ENCODE measurements around the gene RBP5.
A peak's percentile ranks its signal among the peaks of the same experiment; 100 is the strongest.
"Not testable (repeated sequence)": the region's sequence is repeated elsewhere in the genome, so short reads cannot be mapped to it uniquely, and the experiment has no call there.

The RBP5 gene

GRCh38 chr12:7108796-7109571 lies 19.7 kb downstream of the RBP5 start, which contains the start of gene C1RL:
Gene C1RL, minus strand, starts transcription at chr12:7109214. Its CDS starts 34 bp downstream, at chr12:7109180.
- Histone ChIP-seq H3K9me3 (ENCODE audit: insufficient read depth, low read length) (peaks cover 7% of the 10 kb centered on the region; the same call in 1 of the 2 replicates), H4K20me1 (ENCODE audit: insufficient read depth, low read length) (no peaks in the 10 kb centered on the region), H2AFZ (ENCODE audit: low read depth, low read length) (peak within 1 kb of the TSS; percentile 61), H3K4me1 (ENCODE audit: low read length) (no peaks in the 10 kb centered on the region), H3K36me3 (replicated peaks; ENCODE audit: low read depth, low read length) (peaks cover 15% of the 10 kb centered on the region), H3K4me3 (ENCODE audit: low read length) (peak within 1 kb of the TSS; percentile 96), H3K27me3 (ENCODE audit: low read depth, low read length) (no peaks in the 10 kb centered on the region), H3K27ac (ENCODE audit: low read length) (peak within 1 kb of the TSS; percentile 77), H3K9ac (ENCODE audit: low read length) (peak within 1 kb of the TSS; percentile 99), H3K4me2 (ENCODE audit: low read length) (peak within 1 kb of the TSS; percentile 69), H3K79me2 (ENCODE audit: low read length) (peaks cover 7% of the 10 kb centered on the region; the same call in 1 of the 2 replicates)
- TF ChIP-seq CTCF (IDR thresholded peaks at IDR 0.05; ENCODE audit: low read depth, low read length) (peak; percentile 78), EZH2phosphoT487 (IDR thresholded peaks at IDR 0.05; ENCODE audit: low read depth) (no peak)

- peak overlapping the region; percentile 61 for H2AFZ ChIP-seq (ENCODE audit: low read depth, low read length)
- no peaks in the 10 kb centered on the region for H4K20me1 ChIP-seq (ENCODE audit: insufficient read depth, low read length)
- H3K4me1 ChIP-seq (ENCODE audit: low read length): no peaks in the 10 kb centered on the region
- no peaks in the 10 kb centered on the region for H3K27me3 ChIP-seq (ENCODE audit: low read depth, low read length)
- TF ChIP-seq CTCF (IDR thresholded peaks at IDR 0.05; ENCODE audit: low read depth, low read length) (no peak), EZH2phosphoT487 (IDR thresholded peaks at IDR 0.05; ENCODE audit: low read depth) (no peak)
- peaks cover 15% of the 10 kb centered on the region for H3K36me3 ChIP-seq (replicated peaks; ENCODE audit: low read depth, low read length)
- H3K4me3 ChIP-seq (ENCODE audit: low read length): peak overlapping the region; percentile 96
- peak overlapping the region; percentile 69 for H3K4me2 ChIP-seq (ENCODE audit: low read length)
- peaks cover 7% of the 10 kb centered on the region; the same call in 1 of the 2 replicates for H3K79me2 ChIP-seq (ENCODE audit: low read length)
- peaks cover 7% of the 10 kb centered on the region; the same call in 1 of the 2 replicates for H3K9me3 ChIP-seq (ENCODE audit: insufficient read depth, low read length)
- peak overlapping the region; percentile 99 for H3K9ac ChIP-seq (ENCODE audit: low read length)
- peak overlapping the region; percentile 77 for H3K27ac ChIP-seq (ENCODE audit: low read length)
Observed at GRCh38 chr12:7108003-7108795, 20.5 kb downstream of the RBP5 start.

GRCh38 chr12:7107636-7108002 lies 21.1 kb downstream of the RBP5 start:
- Histone ChIP-seq H3K79me2 (ENCODE audit: low read length) (peaks cover 7% of the 10 kb centered on the region; the same call in 1 of the 2 replicates), H3K9ac (ENCODE audit: low read length) (peak overlapping the region; percentile 99)

GRCh38 chr12:7107181-7107580 lies 21.5 kb downstream of the RBP5 start:
- not testable (repeated sequence) for H3K4me1 ChIP-seq (ENCODE audit: low read length); H3K4me3 ChIP-seq (ENCODE audit: low read length); H3K9ac ChIP-seq (ENCODE audit: low read length); H3K4me2 ChIP-seq (ENCODE audit: low read length); H4K20me1 ChIP-seq (ENCODE audit: insufficient read depth, low read length); H3K9me3 ChIP-seq (ENCODE audit: insufficient read depth, low read length); H2AFZ ChIP-seq (ENCODE audit: low read depth, low read length); H3K27me3 ChIP-seq (ENCODE audit: low read depth, low read length); H3K79me2 ChIP-seq (ENCODE audit: low read length); H3K27ac ChIP-seq (ENCODE audit: low read length)
- peaks cover 15% of the 10 kb centered on the region for H3K36me3 ChIP-seq (replicated peaks; ENCODE audit: low read depth, low read length)

More at GRCh38 chr12:7107636-7108002, 21.1 kb downstream of the RBP5 start:
- H3K4me3 ChIP-seq (ENCODE audit: low read length): peak overlapping the region; percentile 96
- peak overlapping the region; percentile 69 for H3K4me2 ChIP-seq (ENCODE audit: low read length)
- H3K27ac ChIP-seq (ENCODE audit: low read length): peak overlapping the region; percentile 77; the same call in 1 of the 2 replicates
- TF ChIP-seq CTCF (IDR thresholded peaks at IDR 0.05; ENCODE audit: low read depth, low read length) (no peak), EZH2phosphoT487 (IDR thresholded peaks at IDR 0.05; ENCODE audit: low read depth) (no peak)
- H4K20me1 ChIP-seq (ENCODE audit: insufficient read depth, low read length): no peaks in the 10 kb centered on the region
- no peaks in the 10 kb centered on the region for H3K27me3 ChIP-seq (ENCODE audit: low read depth, low read length)
- H2AFZ ChIP-seq (ENCODE audit: low read depth, low read length): 0 out of 2 replicates have a peak overlapping the region, but pooled peaks have one; percentile 61
- H3K9me3 ChIP-seq (ENCODE audit: insufficient read depth, low read length): peaks cover 7% of the 10 kb centered on the region; the same call in 1 of the 2 replicates
- no peaks in the 10 kb centered on the region for H3K4me1 ChIP-seq (ENCODE audit: low read length)
- peaks cover 15% of the 10 kb centered on the region for H3K36me3 ChIP-seq (replicated peaks; ENCODE audit: low read depth, low read length)
